T47D (cell line): ENCODE data around the gene ZRANB1.

Experiments
- DNase-seq, 2 experiments: peaks; one replicate each; pipeline versions ENCODE4 v3.0.0 to v3.0.0-alpha.2; 2011 to 2012; ENCODE audit warnings: low read depth in 1 of 2, low spot score in 1 of 2
- JUND ChIP-seq: IDR thresholded peaks from 2 replicates; pipeline ENCODE4 v1.6.1; 2012; ENCODE audit warnings: low read depth
- in situ Hi-C: cut with HindIII; loops from 2 replicates; pipeline ENCODE4 v1.10.0; 2016; ENCODE audit warnings: low sequenced_read_pairs, low pct_unique_long_range_greater_than_20kb

ZRANB1 gene

DNA sequence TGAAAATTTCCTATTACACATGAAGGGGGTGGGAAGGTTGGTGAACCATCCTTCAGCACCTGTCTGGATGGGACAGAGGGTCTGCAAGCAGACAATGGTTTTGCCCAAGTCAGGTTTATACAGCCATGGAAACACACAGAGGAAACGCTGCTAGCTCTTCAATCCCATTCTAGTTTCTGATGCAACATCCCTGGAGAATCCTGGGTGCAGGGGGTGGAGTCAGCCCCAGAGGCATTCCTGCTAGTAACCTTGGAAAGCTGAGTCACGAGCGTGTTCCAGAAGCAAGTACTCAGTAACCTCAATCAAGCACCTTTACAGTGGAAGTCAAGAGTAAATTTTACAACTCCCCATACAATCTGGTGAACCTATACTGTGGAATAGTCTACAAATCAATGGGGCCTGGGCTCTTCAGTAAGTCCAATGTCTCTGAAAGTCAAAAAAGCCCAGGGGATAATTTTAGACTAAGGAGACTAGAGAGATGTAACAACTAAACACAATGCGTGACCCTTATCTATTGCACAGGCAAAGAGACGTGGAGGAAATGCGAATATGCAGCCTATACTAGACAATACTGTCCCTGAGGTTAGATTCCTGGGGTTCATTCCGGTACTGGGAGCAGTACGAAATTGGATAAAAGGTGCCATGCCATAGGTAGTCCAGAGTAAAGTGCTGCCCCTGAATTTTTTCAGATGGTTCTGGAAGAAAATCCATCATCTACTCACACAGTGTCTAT lies 95.4 kb downstream of the ZRANB1 start:
- TF ChIP-seq JUND: no peak
- in situ Hi-C loops: no loop called here
- DNase-seq: peak in 1 of 2 experiments; percentile 55
